ENCODE results near the gene SCAF11. TPM values are rescaled to one million over a fixed set of nuclear protein-coding genes. Genes with fewer than 3 reads are reported as not detected.

Gene SCAF11
- total RNA-seq, 2 donors from 2014 or later, result 114 TPM

DNA sequence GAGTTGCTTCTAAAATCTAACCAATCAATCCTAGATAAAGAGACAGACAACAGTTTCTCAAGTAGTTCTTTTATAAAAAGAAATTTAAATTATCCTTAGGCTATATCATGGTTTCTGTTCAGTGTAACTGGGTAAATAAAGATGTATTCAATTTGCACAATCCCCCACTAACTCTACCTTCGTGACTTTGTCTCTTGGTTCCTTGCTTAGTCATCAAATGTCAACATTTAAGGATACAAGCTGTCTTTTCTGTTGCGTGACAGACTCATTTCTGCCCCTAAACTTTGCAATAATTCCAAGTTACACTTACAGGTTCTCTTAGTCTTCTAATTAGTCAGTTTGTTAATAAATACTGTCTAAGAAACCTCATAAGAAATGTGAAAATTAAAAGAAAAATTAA, 50.6 kb downstream of the SCAF11 start:
- Histone ChIP-seq H3K9me3 (no peaks in the 10 kb centered on the region), H3K4me3 (no peak overlapping the region), H3K4me1 (peaks cover 0 to 6% of the 10 kb centered on the region in 2 donors), H3K27me3 (no peaks in the 10 kb centered on the region), H3K36me3 (peaks cover 43% of the 10 kb centered on the region), H3K27ac (no peak overlapping the region)
- no peak for DNase-seq (ENCODE audit: low spot score)
- TF ChIP-seq, protein P1, sequence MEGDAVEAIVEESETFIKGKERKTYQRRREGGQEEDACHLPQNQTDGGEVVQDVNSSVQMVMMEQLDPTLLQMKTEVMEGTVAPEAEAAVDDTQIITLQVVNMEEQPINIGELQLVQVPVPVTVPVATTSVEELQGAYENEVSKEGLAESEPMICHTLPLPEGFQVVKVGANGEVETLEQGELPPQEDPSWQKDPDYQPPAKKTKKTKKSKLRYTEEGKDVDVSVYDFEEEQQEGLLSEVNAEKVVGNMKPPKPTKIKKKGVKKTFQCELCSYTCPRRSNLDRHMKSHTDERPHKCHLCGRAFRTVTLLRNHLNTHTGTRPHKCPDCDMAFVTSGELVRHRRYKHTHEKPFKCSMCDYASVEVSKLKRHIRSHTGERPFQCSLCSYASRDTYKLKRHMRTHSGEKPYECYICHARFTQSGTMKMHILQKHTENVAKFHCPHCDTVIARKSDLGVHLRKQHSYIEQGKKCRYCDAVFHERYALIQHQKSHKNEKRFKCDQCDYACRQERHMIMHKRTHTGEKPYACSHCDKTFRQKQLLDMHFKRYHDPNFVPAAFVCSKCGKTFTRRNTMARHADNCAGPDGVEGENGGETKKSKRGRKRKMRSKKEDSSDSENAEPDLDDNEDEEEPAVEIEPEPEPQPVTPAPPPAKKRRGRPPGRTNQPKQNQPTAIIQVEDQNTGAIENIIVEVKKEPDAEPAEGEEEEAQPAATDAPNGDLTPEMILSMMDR (IDR thresholded peaks at IDR 0.05), result no peak

GRCh38 chr12:45938566-45938965, 51.8 kb downstream of the SCAF11 start:
- TF ChIP-seq, protein P1 (IDR thresholded peaks at IDR 0.05), result no peak
- peaks cover 0 to 17% of the 10 kb centered on the region in 2 donors for H3K4me1 ChIP-seq
- H3K27ac ChIP-seq, result no peak overlapping the region
- no peaks in the 10 kb centered on the region for H3K27me3 ChIP-seq
- H3K36me3 ChIP-seq, result peaks cover 41% of the 10 kb centered on the region
- H3K4me3 ChIP-seq, result no peak overlapping the region
- no peaks in the 10 kb centered on the region for H3K9me3 ChIP-seq
- no peak for DNase-seq (ENCODE audit: low spot score)

GRCh38 chr12:45934956-45935355, 55.4 kb downstream of the SCAF11 start:
- H3K9me3 ChIP-seq, result no peaks in the 10 kb centered on the region
- peaks cover 0 to 20% of the 10 kb centered on the region in 2 donors for H3K4me1 ChIP-seq
- no peak overlapping the region for H3K27ac ChIP-seq
- H3K27me3 ChIP-seq, result no peaks in the 10 kb centered on the region
- peaks cover 35% of the 10 kb centered on the region for H3K36me3 ChIP-seq
- no peak for DNase-seq (ENCODE audit: low spot score)
- no peak overlapping the region for H3K4me3 ChIP-seq
- TF ChIP-seq, protein P1 (IDR thresholded peaks at IDR 0.05), result no peak

DNA sequence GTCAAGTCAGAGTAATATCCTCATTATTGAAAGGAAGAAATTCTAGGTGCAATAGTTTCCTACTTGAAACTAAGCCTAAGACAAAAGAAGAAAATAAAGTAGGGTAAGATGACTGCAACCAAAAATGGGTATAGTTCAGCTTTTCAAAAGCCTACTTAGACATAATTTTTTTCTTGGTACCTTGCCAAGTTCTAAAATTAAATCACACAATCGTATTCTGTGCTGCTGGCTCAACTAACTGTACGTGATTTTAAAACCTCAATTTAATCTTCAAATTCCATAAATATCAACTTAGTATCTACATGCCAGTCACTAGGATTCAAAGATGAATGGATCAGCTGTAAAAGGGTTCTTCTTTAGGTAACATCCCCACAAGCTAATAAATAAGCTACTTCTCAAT, 56.9 kb downstream of the SCAF11 start:
- Histone ChIP-seq H3K9me3 (no peaks in the 10 kb centered on the region), H3K4me3 (no peak overlapping the region), H3K36me3 (peaks cover 47% of the 10 kb centered on the region), H3K27ac (no peak overlapping the region), H3K27me3 (no peaks in the 10 kb centered on the region), H3K4me1 (peaks cover 0 to 20% of the 10 kb centered on the region in 2 donors)
- TF ChIP-seq, protein P1 (IDR thresholded peaks at IDR 0.05), result no peak
- DNase-seq (ENCODE audit: low spot score), result no peak

- H3K4me3 ChIP-seq, result no peak overlapping the region
- no peaks in the 10 kb centered on the region for H3K27me3 ChIP-seq
- H3K36me3 ChIP-seq, result peaks cover 67% of the 10 kb centered on the region
- TF ChIP-seq, protein P1 (IDR thresholded peaks at IDR 0.05), result no peak
- no peaks in the 10 kb centered on the region for H3K9me3 ChIP-seq
- H3K4me1 ChIP-seq, result peaks cover 0 to 20% of the 10 kb centered on the region in 2 donors
- no peak for DNase-seq (ENCODE audit: low spot score)
- H3K27ac ChIP-seq, result no peak overlapping the region
Measured at GRCh38 chr12:45930369-45930768, 60.0 kb downstream of the SCAF11 start.

GRCh38 chr12:45928309-45928708, 62.1 kb downstream of the SCAF11 start:
- Histone ChIP-seq H3K4me3 (no peak overlapping the region), H3K27me3 (no peaks in the 10 kb centered on the region), H3K4me1 (peaks cover 0 to under 1% of the 10 kb centered on the region in 2 donors), H3K27ac (no peak overlapping the region), H3K9me3 (no peaks in the 10 kb centered on the region), H3K36me3 (peaks cover 81% of the 10 kb centered on the region)
- DNase-seq (ENCODE audit: low spot score), result no peak
- TF ChIP-seq, protein P1 (IDR thresholded peaks at IDR 0.05), result no peak

Data from right atrium auricular region (tissue), 2 donors.